Glutamatergic neuron (in vitro differentiated cells): Measurements from ENCODE around the gene FAM111A. TPM values are rescaled to one million over a fixed set of nuclear protein-coding genes. Genes with fewer than 3 reads are reported as not detected.
A peak's percentile ranks its signal among the peaks of the same experiment; 100 is the strongest.

Experiments
- DNase-seq: peaks from one replicate; pipeline ENCODE4 v3.0.0; 2022
- H3K27ac Mint-ChIP-seq: one replicate; pipeline ENCODE4 v1.8.0; 2020; ENCODE audit warnings: mild to moderate bottlenecking, mixed read lengths, inconsistent platforms; ENCODE audit not compliant: unreplicated experiment
- H3K27me3 Mint-ChIP-seq: one replicate; pipeline ENCODE4 v1.8.0; 2020; ENCODE audit warnings: mild to moderate bottlenecking, moderate library complexity, mixed read lengths, inconsistent platforms; ENCODE audit not compliant: unreplicated experiment
- H3K36me3 Mint-ChIP-seq: one replicate; pipeline ENCODE4 v1.8.0; 2020; ENCODE audit warnings: mild to moderate bottlenecking, mixed read lengths, inconsistent platforms; ENCODE audit not compliant: unreplicated experiment
- H3K4me1 Mint-ChIP-seq: one replicate; pipeline ENCODE4 v1.8.0; 2020; ENCODE audit warnings: mild to moderate bottlenecking, low read depth, mixed read lengths, inconsistent platforms; ENCODE audit not compliant: unreplicated experiment
- H3K4me3 Mint-ChIP-seq: one replicate; pipeline ENCODE4 v1.8.0; 2020; ENCODE audit warnings: mild to moderate bottlenecking, mixed read lengths, inconsistent platforms; ENCODE audit not compliant: unreplicated experiment
- H3K9me3 Mint-ChIP-seq: one replicate; pipeline ENCODE4 v1.8.0; 2020; ENCODE audit warnings: mild to moderate bottlenecking, moderate library complexity, mixed read lengths, inconsistent platforms; ENCODE audit not compliant: unreplicated experiment
- CTCF ChIP-seq: fragments of 200-600 bp; sonication (generic); IDR thresholded peaks from one replicate; pipeline ENCODE4 v1.5.0; 2021; ENCODE audit not compliant: partially characterized antibody, unreplicated experiment
- total RNA-seq: library from RNA; stranded (reverse); fragmentation: NEBNext Ultra II Directional; extraction: Animal tissue kit (Norgen Biotek cat#: 25700); gene quantifications from one replicate; pipeline ENCODE4 v1.2.1, GENCODE V29; 2021; ENCODE audit not compliant: unreplicated experiment

Gene FAM111A
- total RNA-seq, 1 donor from 2014 or later = 3.1 TPM

- H3K36me3 Mint-ChIP-seq = no peaks in the 10 kb centered on the region
- peaks cover 1% of the 10 kb centered on the region for H3K27me3 Mint-ChIP-seq
- H3K9me3 Mint-ChIP-seq = no peaks in the 10 kb centered on the region
- no peak overlapping the region for H3K4me3 Mint-ChIP-seq
- DNase-seq = no peak
- no peak overlapping the region for H3K27ac Mint-ChIP-seq
- H3K4me1 Mint-ChIP-seq = no peaks in the 10 kb centered on the region
- TF ChIP-seq CTCF = no peak
These were observed 14.8 kb downstream of the FAM111A start for GRCh38 chr11:59157433-59157832.

- DNase-seq = peak; percentile 53
- Mint-ChIP-seq H3K9me3 (no peaks in the 10 kb centered on the region), H3K4me3 (no peak overlapping the region), H3K27ac (no peak overlapping the region), H3K27me3 (peaks cover 1% of the 10 kb centered on the region), H3K36me3 (no peaks in the 10 kb centered on the region), H3K4me1 (no peaks in the 10 kb centered on the region)
- TF ChIP-seq CTCF = peak; percentile 82
These were observed 15.8 kb downstream of the FAM111A start for GRCh38 chr11:59158206-59159068.

GRCh38 chr11:59164028-59164427 is 21.4 kb downstream of the FAM111A start:
- H3K4me1 Mint-ChIP-seq = no peaks in the 10 kb centered on the region
- H3K27ac Mint-ChIP-seq = no peak overlapping the region
- TF ChIP-seq CTCF = no peak
- no peaks in the 10 kb centered on the region for H3K9me3 Mint-ChIP-seq
- H3K36me3 Mint-ChIP-seq = no peaks in the 10 kb centered on the region
- DNase-seq = no peak
- H3K4me3 Mint-ChIP-seq = no peak overlapping the region
- no peaks in the 10 kb centered on the region for H3K27me3 Mint-ChIP-seq

GRCh38 chr11:59171508-59172322 is 29.1 kb downstream of the FAM111A start, which contains the start of gene DTX4:
Gene DTX4 (plus strand): TSS chr11:59172132. CDS start chr11:59172596, 464 bp downstream.
- peak; percentile 91 for TF ChIP-seq CTCF
- Mint-ChIP-seq H3K4me1 (peaks cover 4% of the 10 kb centered on the region), H3K27me3 (peaks cover 5% of the 10 kb centered on the region), H3K27ac (no peak within 1 kb of the TSS), H3K4me3 (peak within 1 kb of the TSS; percentile 91), H3K9me3 (peaks cover 8% of the 10 kb centered on the region), H3K36me3 (no peaks in the 10 kb centered on the region)
- DNase-seq = peak; percentile 97
